Measurements from ENCODE around the gene RNF19B. TPM values are rescaled to one million over a fixed set of nuclear protein-coding genes. Genes with fewer than 3 reads are reported as not detected.
"Not testable (repeated sequence)": the region's sequence is repeated elsewhere in the genome, so short reads cannot be mapped to it uniquely, and the experiment has no call there.

RNF19B gene
- total RNA-seq, 1 experiment from 2014 or later, result 10.3 TPM

GRCh38 chr1:32931760-32932159, 32.8 kb downstream of the RNF19B start:
- no peak for DNase-seq (ENCODE audit: low read depth)

DNA sequence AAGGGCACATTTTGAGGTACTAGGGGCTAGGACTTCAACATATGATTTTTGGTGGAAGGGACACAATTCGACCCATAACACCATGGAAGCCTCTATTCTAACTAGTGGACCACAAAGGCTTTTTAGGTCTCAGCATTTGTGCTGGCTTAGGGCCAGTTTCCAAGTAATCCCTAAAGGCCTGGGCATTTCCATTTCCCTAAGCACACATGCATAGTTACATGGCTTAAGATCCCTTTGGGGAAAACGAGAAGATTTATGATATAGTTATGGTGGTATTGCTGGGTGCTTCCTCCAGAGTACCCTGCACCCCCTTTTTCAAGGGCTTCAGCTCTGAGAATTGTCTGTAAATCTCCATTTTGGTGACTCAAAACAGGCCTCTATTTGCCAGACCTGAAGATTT, 35.2 kb downstream of the RNF19B start:
- no peak for DNase-seq (ENCODE audit: low read depth)

DNA sequence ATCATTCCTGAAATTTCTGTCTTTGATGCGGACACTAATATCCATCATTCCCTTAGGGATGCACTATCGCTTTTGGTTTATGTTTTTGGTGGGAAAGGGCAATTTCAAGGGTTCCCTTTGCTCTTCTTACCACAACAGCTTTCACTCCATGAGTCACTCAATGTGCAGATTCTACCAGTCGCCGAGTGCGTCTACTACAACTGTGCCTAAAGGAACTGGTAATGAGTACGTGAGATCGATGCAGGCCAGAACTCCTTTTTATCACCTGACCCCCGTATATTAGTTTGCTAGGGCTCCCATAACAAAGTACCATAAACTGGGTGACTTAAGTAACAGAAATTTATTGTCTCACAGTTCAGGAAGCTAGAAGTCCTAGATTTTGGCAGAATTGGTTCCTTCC, 35.9 kb downstream of the RNF19B start:
- peak; percentile 23 for DNase-seq (ENCODE audit: low read depth)

DNA sequence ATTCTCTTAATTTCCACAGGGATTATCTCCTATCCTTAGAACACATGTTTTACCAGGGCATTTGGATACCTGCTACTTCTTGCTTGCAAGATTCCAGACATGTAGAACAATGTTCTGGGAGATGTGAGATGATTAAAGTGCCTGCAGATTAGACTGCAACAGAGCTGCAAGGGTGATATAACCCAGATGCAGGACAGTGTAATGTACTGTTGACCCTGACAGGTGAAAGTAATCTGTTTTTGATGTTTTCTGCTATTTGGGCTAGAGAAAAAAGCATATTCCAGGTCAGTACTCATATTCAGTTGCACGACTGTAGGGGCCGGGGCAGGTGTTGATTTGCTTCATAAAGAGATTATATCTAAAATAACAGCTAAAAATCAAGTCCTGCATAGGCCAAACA, 36.3 kb downstream of the RNF19B start:
- DNase-seq (ENCODE audit: low read depth), result no peak

DNA sequence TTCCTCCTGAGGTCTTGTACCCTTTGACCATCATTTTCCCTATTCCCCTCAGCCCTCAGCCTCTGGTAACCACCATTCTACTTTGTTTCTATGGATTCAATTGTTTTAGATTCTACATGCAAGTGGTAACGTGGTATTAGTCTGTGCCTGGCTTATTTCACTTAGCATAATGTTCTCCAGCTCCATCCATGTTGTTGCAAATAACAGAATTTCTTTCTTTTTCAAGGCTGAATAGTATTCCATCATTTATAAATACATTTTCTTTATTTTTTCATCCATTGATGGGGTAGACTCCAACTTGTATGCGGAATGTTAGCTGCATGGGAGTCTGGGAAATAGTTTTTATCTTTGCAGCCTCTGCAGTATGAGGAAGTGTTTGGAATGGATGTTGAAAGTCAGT, 37.2 kb downstream of the RNF19B start:
- DNase-seq (ENCODE audit: low read depth), result no peak

GRCh38 chr1:32926562-32926961, 38.0 kb downstream of the RNF19B start:
- no peak for DNase-seq (ENCODE audit: low read depth)

GRCh38 chr1:32925403-32926162, 39.0 kb downstream of the RNF19B start:
- DNase-seq (ENCODE audit: low read depth), result no peak

GRCh38 chr1:32924881-32925344, 39.7 kb downstream of the RNF19B start:
- no peak for DNase-seq (ENCODE audit: low read depth)

- DNase-seq (ENCODE audit: low read depth), result peak; percentile 69
Observed at GRCh38 chr1:32920833-32921232, 43.8 kb downstream of the RNF19B start.

DNA sequence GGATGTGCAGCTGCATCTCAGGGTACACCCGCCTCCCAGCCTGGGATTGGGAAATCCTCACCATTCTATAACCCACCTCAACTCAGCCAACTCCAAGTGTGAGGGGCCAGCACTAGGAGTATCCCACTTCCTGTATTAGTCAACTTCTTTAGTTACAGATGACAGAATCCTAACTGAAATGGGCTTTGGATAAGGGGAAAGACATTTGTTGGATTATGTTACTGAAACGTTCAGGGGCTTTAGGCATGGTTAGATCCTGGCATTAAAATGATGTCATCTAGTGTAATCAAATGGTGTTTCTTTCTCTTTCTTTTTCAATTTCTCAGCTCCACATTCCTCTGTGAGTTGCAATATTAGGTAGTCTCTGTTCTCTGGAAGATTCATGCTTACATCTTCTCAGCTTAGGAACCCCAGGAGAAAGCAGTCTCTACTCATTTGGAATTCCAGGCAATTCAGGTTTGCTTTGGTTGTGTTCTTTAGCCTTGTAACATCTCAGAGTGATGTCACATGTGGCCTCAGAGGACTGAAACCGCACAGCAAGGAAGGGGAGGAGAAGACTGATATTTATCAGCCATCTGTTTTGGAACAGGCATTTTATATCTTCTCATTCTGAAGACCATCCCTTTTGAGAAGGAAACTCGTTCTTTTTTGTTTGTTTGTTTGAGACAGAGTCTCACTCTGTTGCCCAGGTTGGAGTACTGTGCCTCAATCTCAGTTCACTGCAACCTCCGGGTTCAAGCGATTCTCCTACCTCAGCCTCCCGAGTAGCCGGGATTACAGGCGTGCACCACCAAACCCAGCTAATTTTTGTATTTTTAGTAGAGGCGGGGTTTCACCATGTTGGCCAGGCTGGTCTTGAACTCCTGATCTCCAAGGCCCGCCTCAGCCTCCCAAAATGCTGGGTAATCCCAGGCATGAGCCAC, 44.5 kb downstream of the RNF19B start:
- peak; percentile 74 for DNase-seq (ENCODE audit: low read depth)

GRCh38 chr1:32918179-32918578, 46.4 kb downstream of the RNF19B start:
- DNase-seq (ENCODE audit: low read depth), result no peak

DNA sequence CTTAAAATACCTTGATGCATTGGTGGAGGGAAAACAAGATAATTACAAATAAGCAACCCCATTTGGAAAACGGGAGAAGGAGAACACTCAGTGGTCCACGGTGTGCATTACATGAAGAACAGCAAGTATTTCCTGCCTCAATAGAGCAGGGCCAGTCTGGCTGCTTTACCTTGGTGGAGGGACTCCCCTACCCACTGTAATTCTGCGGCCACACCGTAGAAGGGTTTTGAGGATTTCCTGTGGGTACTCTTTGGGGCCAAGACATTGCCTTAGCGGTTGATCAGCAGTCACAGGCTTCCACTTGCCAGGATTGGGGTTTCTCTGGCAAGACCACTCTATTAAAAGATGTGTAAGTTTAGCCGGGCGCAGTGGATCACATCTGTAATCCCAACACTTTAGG, 47.1 kb downstream of the RNF19B start:
- DNase-seq (ENCODE audit: low read depth), result no peak

- DNase-seq (ENCODE audit: low read depth), result no peak
Observed at GRCh38 chr1:32915766-32916706, 48.6 kb downstream of the RNF19B start.

DNA sequence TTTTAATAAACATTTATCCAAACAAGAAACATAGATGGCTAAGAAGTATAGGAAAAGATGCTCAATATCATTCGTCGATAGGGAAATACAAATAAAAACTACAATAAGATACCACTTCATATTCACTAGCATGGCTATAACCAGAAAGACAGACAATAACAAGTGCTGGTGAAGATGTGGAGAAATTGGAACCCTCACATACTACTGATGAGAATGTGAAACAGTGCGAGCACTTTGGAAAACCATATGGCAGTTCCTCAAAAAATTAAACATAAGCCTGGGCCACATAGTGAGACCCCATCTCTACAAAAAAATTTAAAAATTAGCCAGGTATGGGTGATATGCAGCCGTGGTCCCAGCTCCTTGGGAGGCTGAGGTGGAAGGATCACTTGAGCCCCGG, 54.3 kb downstream of the RNF19B start:
- no peak for DNase-seq (ENCODE audit: low read depth)

DNA sequence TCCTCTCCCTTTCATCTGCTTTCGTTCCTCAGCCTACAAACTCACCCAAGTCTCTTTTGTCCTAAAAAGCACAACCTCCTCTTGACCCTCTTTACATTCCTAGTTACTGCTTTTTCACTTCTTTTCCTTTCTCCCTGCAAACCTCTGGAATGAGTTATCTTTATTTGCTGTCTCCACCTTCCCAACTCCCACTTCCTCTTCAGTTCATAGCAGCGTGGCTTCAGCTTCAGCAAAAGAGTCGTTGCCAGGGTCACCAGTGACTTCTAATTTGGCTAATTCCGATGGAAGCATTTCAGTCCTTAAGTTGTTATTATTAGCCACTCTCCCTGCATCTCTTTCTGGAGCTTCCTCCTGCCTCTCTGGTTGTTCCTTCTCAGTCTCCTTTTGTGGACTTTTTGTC, 57.2 kb downstream of the RNF19B start:
- peak; percentile 23 for DNase-seq (ENCODE audit: low read depth)

GRCh38 chr1:32906654-32907053, 58.0 kb downstream of the RNF19B start:
- no peak for DNase-seq (ENCODE audit: low read depth)

- not testable (repeated sequence) for DNase-seq (ENCODE audit: low read depth)
Observed at GRCh38 chr1:32905588-32905987, 59.0 kb downstream of the RNF19B start.

DNA sequence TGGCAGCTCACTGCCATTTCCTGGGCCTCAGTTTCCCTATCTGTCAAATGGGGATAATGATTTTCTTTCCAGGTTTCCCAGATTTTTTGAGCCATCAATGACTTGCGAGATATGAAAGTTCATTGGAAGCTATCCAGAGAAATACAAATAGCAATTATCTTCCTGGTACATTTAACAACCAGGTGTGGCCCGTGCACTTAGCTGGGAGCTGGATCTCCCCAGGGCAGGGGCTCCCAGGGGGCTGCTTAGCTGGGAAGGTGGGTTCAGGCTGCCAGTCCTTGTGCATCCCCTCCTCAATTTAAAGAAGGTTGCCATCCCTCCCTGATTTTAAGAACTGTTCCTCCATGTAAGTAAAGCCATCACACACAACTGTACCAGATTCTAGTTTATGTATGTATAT, 59.8 kb downstream of the RNF19B start:
- no peak for DNase-seq (ENCODE audit: low read depth)

DNA sequence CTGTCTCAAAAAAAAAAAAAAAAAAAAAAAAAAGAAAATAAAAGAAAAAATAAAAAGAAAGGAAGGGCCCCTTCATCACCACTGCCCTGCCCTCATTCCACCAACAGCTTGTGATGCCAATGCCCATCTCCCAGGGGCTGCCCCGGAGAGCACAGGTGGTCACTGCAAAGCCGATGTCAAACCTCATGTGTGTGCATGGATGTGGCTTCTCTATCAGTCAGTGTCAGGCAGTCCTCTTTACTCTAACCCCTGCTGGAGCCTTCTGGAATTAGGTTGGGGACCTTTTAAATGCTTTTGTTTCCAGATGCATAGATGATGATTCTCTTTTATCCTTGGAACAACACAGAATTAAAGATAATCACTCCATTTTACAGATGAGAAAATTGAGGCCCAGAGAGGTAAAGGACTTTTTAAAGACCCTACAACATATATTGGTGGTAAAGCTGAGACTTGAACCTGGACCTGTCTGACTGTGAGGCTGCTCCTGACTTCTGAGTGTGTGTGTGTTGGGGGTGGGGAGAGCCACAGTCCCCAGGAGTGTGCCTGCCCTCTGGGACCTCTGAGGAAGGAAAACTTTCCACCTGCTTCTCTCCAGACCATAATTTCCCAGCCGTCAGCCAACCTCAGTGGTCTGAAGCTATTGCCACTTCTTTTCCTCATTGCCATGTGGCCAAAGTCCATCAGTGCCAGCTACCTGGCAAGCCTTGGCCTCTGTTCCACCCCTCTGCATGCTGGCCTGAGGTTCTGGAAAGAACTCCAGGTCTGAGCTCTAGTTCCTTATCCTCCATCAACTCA, 60.4 kb downstream of the RNF19B start:
- DNase-seq (ENCODE audit: low read depth), result no peak

DNA sequence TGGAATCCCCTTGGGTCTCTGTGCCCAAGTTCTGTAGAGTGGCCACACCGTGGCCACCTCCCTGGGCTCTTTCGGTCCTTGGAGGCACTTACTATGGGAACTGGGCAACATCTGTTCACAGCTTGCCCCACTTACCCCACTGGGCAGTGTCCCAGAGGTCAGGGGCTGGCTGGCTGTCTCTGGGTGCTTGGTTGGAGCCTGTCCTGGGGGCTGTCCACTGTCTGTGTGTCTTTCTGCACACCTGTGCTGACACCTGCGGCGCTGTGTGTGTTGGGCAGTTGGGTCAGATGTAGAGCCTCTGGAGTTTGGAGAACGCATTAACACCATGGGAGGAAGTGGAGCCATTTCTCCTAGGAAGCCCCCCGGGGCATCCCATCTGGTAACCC, 62.1 kb downstream of the RNF19B start:
- DNase-seq (ENCODE audit: low read depth), result no peak
